Stimulated activated effector memory CD8-positive, alpha-beta T cell treated with anti-CD3 and anti-CD28 coated beads, Interleukin-12 subunit alpha, Interleukin-12 subunit beta, amount 100 ng/mL, for 72 hours (primary cell): Measurements from ENCODE around the gene MAP2K6.
A peak's percentile ranks its signal among the peaks of the same experiment; 100 is the strongest.

Experiments used
- ATAC-seq: fragments of 150-1000 bp; cut with Tn5 transposase; 2 replicates; pipeline ENCODE4 v1.10.0; 2021
- DNase-seq, 2 donors: peaks; one replicate each; pipeline ENCODE4 v3.0.0; 2021 to 2022; ENCODE audit warnings: low spot score in 2 of 2
- H3K27ac Mint-ChIP-seq: one replicate; pipeline ENCODE4 v1.8.0; 2022; ENCODE audit warnings: mild to moderate bottlenecking, mixed read lengths
- H3K36me3 Mint-ChIP-seq: one replicate; pipeline ENCODE4 v1.8.0; 2022; ENCODE audit warnings: mild to moderate bottlenecking, mixed read lengths
- H3K4me1 Mint-ChIP-seq: one replicate; pipeline ENCODE4 v1.8.0; 2022; ENCODE audit warnings: mixed read lengths
- H3K4me3 Mint-ChIP-seq: one replicate; pipeline ENCODE4 v1.8.0; 2022; ENCODE audit warnings: mild to moderate bottlenecking, mixed read lengths
- H3K9me3 Mint-ChIP-seq: one replicate; pipeline ENCODE4 v1.8.0; 2022; ENCODE audit warnings: mixed read lengths

Gene MAP2K6

GRCh38 chr17:69577098-69577497 is 162.6 kb downstream of the MAP2K6 start:
- peaks cover 9% of the 10 kb centered on the region for H3K4me1 Mint-ChIP-seq
- ATAC-seq (no peak), DNase-seq (no peak)
- H3K27ac Mint-ChIP-seq: no peak overlapping the region
- H3K4me3 Mint-ChIP-seq: no peak overlapping the region
- H3K9me3 Mint-ChIP-seq: no peaks in the 10 kb centered on the region
- H3K36me3 Mint-ChIP-seq: no peaks in the 10 kb centered on the region

GRCh38 chr17:69578385-69578936 is 164.0 kb downstream of the MAP2K6 start:
- Mint-ChIP-seq H3K4me3 (no peak overlapping the region), H3K9me3 (no peaks in the 10 kb centered on the region), H3K27ac (no peak overlapping the region), H3K36me3 (no peaks in the 10 kb centered on the region), H3K4me1 (peaks cover 9% of the 10 kb centered on the region)
- DNase-seq (no peak), ATAC-seq (no peak)

- Mint-ChIP-seq H3K9me3 (no peaks in the 10 kb centered on the region), H3K36me3 (no peaks in the 10 kb centered on the region), H3K4me3 (no peak overlapping the region), H3K27ac (no peak overlapping the region), H3K4me1 (peaks cover 9% of the 10 kb centered on the region)
- no peak for DNase-seq
- ATAC-seq: no peak
These were observed 165.6 kb downstream of the MAP2K6 start for GRCh38 chr17:69579961-69580677.

GRCh38 chr17:69581061-69581961 is 166.8 kb downstream of the MAP2K6 start:
- Mint-ChIP-seq H3K36me3 (no peaks in the 10 kb centered on the region), H3K4me3 (peak overlapping the region; percentile 66), H3K4me1 (peaks cover 9% of the 10 kb centered on the region), H3K9me3 (no peaks in the 10 kb centered on the region), H3K27ac (peak overlapping the region; percentile 66)
- ATAC-seq: peak; percentile 66
- DNase-seq: peak in 1 of 2 donors; percentile 53

GRCh38 chr17:69588316-69588715 is 173.8 kb downstream of the MAP2K6 start:
- Mint-ChIP-seq H3K4me3 (no peak overlapping the region), H3K9me3 (no peaks in the 10 kb centered on the region), H3K4me1 (no peaks in the 10 kb centered on the region), H3K36me3 (no peaks in the 10 kb centered on the region), H3K27ac (no peak overlapping the region)
- DNase-seq (no peak), ATAC-seq (no peak)

- no peaks in the 10 kb centered on the region for H3K4me1 Mint-ChIP-seq
- no peak for DNase-seq
- no peak for ATAC-seq
- no peak overlapping the region for H3K4me3 Mint-ChIP-seq
- H3K27ac Mint-ChIP-seq: no peak overlapping the region
- H3K9me3 Mint-ChIP-seq: no peaks in the 10 kb centered on the region
- no peaks in the 10 kb centered on the region for H3K36me3 Mint-ChIP-seq
These were observed 174.3 kb downstream of the MAP2K6 start for GRCh38 chr17:69588827-69589239.

- DNase-seq (no peak), ATAC-seq (no peak)
- no peaks in the 10 kb centered on the region for H3K9me3 Mint-ChIP-seq
These were observed 176.2 kb downstream of the MAP2K6 start for GRCh38 chr17:69590671-69591070.

GRCh38 chr17:69592692-69593350 is 178.3 kb downstream of the MAP2K6 start:
- no peaks in the 10 kb centered on the region for H3K9me3 Mint-ChIP-seq
- H3K4me1 Mint-ChIP-seq: no peaks in the 10 kb centered on the region
- no peak overlapping the region for H3K4me3 Mint-ChIP-seq
- ATAC-seq (no peak), DNase-seq (no peak)
- no peak overlapping the region for H3K27ac Mint-ChIP-seq
- H3K36me3 Mint-ChIP-seq: no peaks in the 10 kb centered on the region

More at GRCh38 chr17:69590671-69591070, 176.2 kb downstream of the MAP2K6 start:
- H3K27ac Mint-ChIP-seq: no peak overlapping the region
- no peaks in the 10 kb centered on the region for H3K36me3 Mint-ChIP-seq
- H3K4me1 Mint-ChIP-seq: no peaks in the 10 kb centered on the region
- no peak overlapping the region for H3K4me3 Mint-ChIP-seq

- Mint-ChIP-seq H3K4me1 (no peaks in the 10 kb centered on the region), H3K9me3 (no peaks in the 10 kb centered on the region), H3K4me3 (no peak overlapping the region), H3K27ac (no peak overlapping the region), H3K36me3 (no peaks in the 10 kb centered on the region)
- DNase-seq: no peak
- no peak for ATAC-seq
These were observed 178.8 kb downstream of the MAP2K6 start for GRCh38 chr17:69593351-69593715.

GRCh38 chr17:69593716-69594115 is 179.2 kb downstream of the MAP2K6 start:
- ATAC-seq: no peak
- no peaks in the 10 kb centered on the region for H3K36me3 Mint-ChIP-seq
- no peak overlapping the region for H3K27ac Mint-ChIP-seq
- no peak for DNase-seq
- no peaks in the 10 kb centered on the region for H3K9me3 Mint-ChIP-seq
- no peak overlapping the region for H3K4me3 Mint-ChIP-seq
- no peaks in the 10 kb centered on the region for H3K4me1 Mint-ChIP-seq

GRCh38 chr17:69594641-69595040 is 180.1 kb downstream of the MAP2K6 start:
- no peak overlapping the region for H3K27ac Mint-ChIP-seq
- no peaks in the 10 kb centered on the region for H3K36me3 Mint-ChIP-seq
- DNase-seq (no peak), ATAC-seq (no peak)
- H3K4me3 Mint-ChIP-seq: no peak overlapping the region
- H3K9me3 Mint-ChIP-seq: no peaks in the 10 kb centered on the region
- H3K4me1 Mint-ChIP-seq: no peaks in the 10 kb centered on the region

- ATAC-seq: no peak
- H3K9me3 Mint-ChIP-seq: no peaks in the 10 kb centered on the region
- no peak for DNase-seq
- H3K36me3 Mint-ChIP-seq: no peaks in the 10 kb centered on the region
- H3K4me1 Mint-ChIP-seq: no peaks in the 10 kb centered on the region
- no peak overlapping the region for H3K4me3 Mint-ChIP-seq
- no peak overlapping the region for H3K27ac Mint-ChIP-seq
These were observed 181.6 kb downstream of the MAP2K6 start for GRCh38 chr17:69596141-69596540.

- peaks cover 8% of the 10 kb centered on the region for H3K4me1 Mint-ChIP-seq
- ATAC-seq: no peak
- H3K36me3 Mint-ChIP-seq: no peaks in the 10 kb centered on the region
- DNase-seq: no peak
- H3K9me3 Mint-ChIP-seq: no peaks in the 10 kb centered on the region
- H3K4me3 Mint-ChIP-seq: no peak overlapping the region
- H3K27ac Mint-ChIP-seq: no peak overlapping the region
These were observed 183.6 kb downstream of the MAP2K6 start for GRCh38 chr17:69597898-69598692.

GRCh38 chr17:69602972-69603371 is 188.5 kb downstream of the MAP2K6 start:
- peak; percentile 89 for ATAC-seq
- peak overlapping the region; percentile 6 for H3K27ac Mint-ChIP-seq
- no peaks in the 10 kb centered on the region for H3K9me3 Mint-ChIP-seq
- peaks cover 19% of the 10 kb centered on the region for H3K4me1 Mint-ChIP-seq
- H3K4me3 Mint-ChIP-seq: no peak overlapping the region
- DNase-seq: no peak
- no peaks in the 10 kb centered on the region for H3K36me3 Mint-ChIP-seq
